Stomach (tissue), 4 donors: Measurements from ENCODE around the gene PPT2.

Experiments used
- EP300 ChIP-seq: sonication (generic); formaldehyde crosslinking; IDR thresholded peaks from one replicate; pipeline ENCODE4 v1.6.1; 2017; ENCODE audit warnings: antibody characterized with exemption
- POLR2A ChIP-seq, 4 donors: fragments of 450-650 bp; IDR thresholded peaks; one replicate each; pipeline ENCODE4 v1.6.1; 2016; ENCODE audit warnings: antibody characterized with exemption in 4 of 4, control low read depth in 2 of 4, mild to moderate bottlenecking in 1 of 4, moderate library complexity in 1 of 4
- POLR2AphosphoS5 ChIP-seq, 3 donors: sonication (generic); formaldehyde crosslinking; IDR thresholded peaks; one replicate each; pipeline ENCODE4 v1.6.1; 2016; ENCODE audit warnings: antibody characterized with exemption in 3 of 3
- TF ChIP-seq, protein P1 (sequence below), 7 experiments: fragments of 450-650 bp in 4 of 7; fragments of 200-600 bp in 3 of 7; sonication (generic) in 3 of 7; IDR thresholded peaks; one replicate each; pipeline ENCODE4 v1.5.1; 2016 to 2019; ENCODE audit warnings: antibody characterized with exemption in 7 of 7, control low read depth in 2 of 7, mild to moderate bottlenecking in 1 of 7

DNA sequence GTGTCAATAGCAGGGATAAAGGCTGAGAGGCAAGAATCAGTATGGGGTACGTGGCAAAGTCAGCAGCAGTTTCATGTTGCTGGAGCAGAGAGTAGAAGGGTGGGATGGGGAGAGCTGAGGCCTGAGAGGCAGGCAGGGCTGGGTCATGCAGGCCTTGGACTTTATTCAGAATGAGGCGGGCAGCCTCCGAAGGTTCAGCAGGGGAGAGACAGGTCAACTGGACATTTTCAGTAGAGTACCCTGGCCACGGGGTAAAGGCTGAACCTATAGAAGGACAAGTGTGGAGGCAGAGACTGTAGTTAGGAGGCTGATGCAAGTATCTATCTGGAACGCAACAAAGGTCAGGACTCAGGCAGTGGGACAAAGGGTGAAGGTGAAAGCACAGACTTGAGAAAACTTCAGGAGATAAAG, 56.3 kb downstream of the PPT2 start:
- no peak for TF ChIP-seq POLR2A (IDR thresholded peaks at IDR 0.05)
- TF ChIP-seq, protein P1, sequence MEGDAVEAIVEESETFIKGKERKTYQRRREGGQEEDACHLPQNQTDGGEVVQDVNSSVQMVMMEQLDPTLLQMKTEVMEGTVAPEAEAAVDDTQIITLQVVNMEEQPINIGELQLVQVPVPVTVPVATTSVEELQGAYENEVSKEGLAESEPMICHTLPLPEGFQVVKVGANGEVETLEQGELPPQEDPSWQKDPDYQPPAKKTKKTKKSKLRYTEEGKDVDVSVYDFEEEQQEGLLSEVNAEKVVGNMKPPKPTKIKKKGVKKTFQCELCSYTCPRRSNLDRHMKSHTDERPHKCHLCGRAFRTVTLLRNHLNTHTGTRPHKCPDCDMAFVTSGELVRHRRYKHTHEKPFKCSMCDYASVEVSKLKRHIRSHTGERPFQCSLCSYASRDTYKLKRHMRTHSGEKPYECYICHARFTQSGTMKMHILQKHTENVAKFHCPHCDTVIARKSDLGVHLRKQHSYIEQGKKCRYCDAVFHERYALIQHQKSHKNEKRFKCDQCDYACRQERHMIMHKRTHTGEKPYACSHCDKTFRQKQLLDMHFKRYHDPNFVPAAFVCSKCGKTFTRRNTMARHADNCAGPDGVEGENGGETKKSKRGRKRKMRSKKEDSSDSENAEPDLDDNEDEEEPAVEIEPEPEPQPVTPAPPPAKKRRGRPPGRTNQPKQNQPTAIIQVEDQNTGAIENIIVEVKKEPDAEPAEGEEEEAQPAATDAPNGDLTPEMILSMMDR (IDR thresholded peaks at IDR 0.05): no peak
- no peak for TF ChIP-seq POLR2AphosphoS5 (IDR thresholded peaks at IDR 0.05)
- no peak for TF ChIP-seq EP300
